Measurements from ENCODE around the gene HDAC5. TPM values are rescaled to one million over a fixed set of nuclear protein-coding genes. Genes with fewer than 3 reads are reported as not detected.
"Not testable (repeated sequence)": the region's sequence is repeated elsewhere in the genome, so short reads cannot be mapped to it uniquely, and the experiment has no call there.

Gene HDAC5
- total RNA-seq, 3 donors from 2014 or later: 66.5 to 79.3 (median 75.4) TPM

DNA sequence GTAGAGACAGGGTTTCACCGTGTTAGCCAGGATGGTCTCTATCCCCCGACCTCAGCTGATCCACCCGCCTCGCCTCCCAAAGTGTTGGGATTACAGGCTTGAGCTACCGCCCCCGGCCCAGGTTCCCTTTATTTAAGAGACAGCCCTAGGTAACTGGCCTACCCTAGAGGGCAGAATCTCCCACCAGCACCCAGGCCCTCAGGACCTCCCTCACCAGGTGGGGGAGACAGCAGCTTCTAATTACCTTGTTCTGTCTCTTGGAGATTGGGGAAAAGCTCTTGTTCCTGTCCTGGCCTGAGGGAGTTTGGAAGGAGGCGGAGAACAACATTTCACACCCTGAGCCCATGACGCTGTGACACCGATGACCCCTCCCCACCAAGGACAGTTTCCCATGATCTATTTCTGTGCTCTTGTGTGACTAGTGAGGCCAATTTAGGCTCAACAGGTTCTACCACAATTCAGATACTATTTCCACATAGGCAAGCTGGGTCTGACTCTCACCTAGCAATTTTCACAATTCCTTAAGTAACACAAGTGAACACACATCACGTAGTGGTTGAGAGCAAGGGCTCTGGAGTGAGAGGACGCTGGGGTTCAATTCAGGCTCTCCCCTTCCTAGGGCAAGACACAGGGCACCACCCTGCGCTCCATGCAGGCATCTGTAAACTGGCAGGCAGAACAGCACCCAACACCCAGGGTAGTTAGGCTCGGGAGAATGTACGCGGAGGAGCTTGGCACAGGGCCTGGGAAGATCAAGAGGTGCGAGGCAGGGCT, 20.4 kb downstream of the HDAC5 start:
- H3K27ac ChIP-seq: peak overlapping the region; percentile 78 to 86
- intact Hi-C loops (cut with DNase I; ENCODE audit: low total_unique reads): no loop called here
- TF ChIP-seq POLR2AphosphoS5 (IDR thresholded peaks at IDR 0.05) (peak in 1 of 3 donors; percentile 48), POLR2A (IDR thresholded peaks at IDR 0.05) (no peak)
- H3K4me1 ChIP-seq: peaks cover 0 to 7% of the 10 kb centered on the region in 2 donors
- H3K27me3 ChIP-seq: no peaks in the 10 kb centered on the region
- peak in 1 of 2 donors; percentile 46 for DNase-seq (ENCODE audit: low spot score in 2 of 2)
- H3K4me3 ChIP-seq: no peak overlapping the region
- H3K36me3 ChIP-seq: no peaks in the 10 kb centered on the region
- no peaks in the 10 kb centered on the region for H3K9me3 ChIP-seq

DNA sequence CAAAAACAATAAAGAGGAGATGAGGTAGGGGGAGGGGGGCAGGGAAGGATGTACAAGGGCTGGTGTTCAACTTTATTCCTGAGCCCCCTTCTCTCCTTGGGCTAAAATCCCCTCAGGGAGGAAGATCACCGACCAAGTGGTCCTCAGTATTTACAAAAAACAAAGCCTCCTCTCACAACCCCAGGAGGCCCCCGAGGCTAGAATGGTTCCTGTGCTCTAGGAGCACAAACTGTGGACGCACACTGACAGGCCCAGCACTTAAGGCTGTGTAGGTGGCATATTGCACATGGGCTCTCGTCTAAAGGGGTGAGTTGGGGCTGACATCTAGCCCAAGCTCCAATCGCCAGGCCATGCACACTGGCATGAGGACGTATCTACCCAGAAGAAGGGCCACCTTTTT, 21.6 kb downstream of the HDAC5 start:
- H3K27me3 ChIP-seq: not testable (repeated sequence)

DNA sequence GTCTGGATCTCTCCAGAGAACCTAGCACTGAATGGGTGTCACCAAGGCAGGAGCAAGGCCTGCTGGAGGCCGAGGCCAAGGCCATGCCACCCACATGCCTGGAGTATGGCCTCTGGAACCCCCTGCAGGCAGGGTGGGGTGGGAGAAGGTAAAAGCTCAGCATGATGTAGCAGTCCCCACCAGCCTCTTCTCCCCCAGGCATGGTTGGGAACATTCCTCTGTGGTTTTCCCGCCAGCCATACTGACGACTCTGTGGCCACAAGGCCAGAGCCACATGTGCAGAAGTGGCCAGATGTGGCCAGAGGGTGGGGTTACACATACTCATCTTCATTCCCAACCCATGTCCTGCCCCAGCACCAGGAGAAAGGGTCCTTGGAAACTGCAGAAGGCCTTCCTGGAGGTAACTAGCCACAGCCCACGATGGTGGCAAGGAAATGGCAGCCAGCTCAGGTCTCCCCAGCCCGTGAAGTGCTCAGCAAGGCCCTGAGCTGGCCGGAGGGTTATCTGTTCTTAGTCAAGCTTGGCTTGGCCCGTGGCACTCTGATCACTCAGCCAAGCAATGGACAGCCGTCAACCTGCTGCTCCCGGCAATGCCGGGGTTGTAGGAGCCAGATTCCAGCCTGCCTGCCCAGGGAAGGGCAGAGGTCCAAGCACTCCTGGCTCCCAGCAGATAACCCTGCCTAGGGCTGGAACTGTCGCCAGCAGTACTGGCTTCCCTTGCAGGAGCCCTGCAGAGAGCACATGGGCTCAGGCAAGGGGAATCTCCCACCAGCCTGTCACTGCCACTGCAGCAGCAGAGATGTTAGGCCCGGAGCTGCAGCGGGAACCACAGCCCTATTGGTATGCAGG, 26.1 kb downstream of the HDAC5 start:
- H3K27me3 ChIP-seq: no peaks in the 10 kb centered on the region
- TF ChIP-seq, protein P1, sequence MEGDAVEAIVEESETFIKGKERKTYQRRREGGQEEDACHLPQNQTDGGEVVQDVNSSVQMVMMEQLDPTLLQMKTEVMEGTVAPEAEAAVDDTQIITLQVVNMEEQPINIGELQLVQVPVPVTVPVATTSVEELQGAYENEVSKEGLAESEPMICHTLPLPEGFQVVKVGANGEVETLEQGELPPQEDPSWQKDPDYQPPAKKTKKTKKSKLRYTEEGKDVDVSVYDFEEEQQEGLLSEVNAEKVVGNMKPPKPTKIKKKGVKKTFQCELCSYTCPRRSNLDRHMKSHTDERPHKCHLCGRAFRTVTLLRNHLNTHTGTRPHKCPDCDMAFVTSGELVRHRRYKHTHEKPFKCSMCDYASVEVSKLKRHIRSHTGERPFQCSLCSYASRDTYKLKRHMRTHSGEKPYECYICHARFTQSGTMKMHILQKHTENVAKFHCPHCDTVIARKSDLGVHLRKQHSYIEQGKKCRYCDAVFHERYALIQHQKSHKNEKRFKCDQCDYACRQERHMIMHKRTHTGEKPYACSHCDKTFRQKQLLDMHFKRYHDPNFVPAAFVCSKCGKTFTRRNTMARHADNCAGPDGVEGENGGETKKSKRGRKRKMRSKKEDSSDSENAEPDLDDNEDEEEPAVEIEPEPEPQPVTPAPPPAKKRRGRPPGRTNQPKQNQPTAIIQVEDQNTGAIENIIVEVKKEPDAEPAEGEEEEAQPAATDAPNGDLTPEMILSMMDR (IDR thresholded peaks at IDR 0.05): no peak
- TF ChIP-seq POLR2AphosphoS5 (IDR thresholded peaks at IDR 0.05): no peak
- TF ChIP-seq POLR2A (IDR thresholded peaks at IDR 0.05): no peak
- intact Hi-C loops (cut with DNase I; ENCODE audit: low total_unique reads): no loop called here
- H3K4me1 ChIP-seq: peaks cover 0 to 16% of the 10 kb centered on the region in 2 donors
- DNase-seq (ENCODE audit: low spot score in 2 of 2): no peak
- H3K27ac ChIP-seq: peak overlapping the region; percentile 63 to 89
- H3K36me3 ChIP-seq: no peaks in the 10 kb centered on the region
- no peak overlapping the region for H3K4me3 ChIP-seq
- H3K9me3 ChIP-seq: no peaks in the 10 kb centered on the region

More for the DNA sequence above, 21.6 kb downstream of the HDAC5 start:
- H3K9me3 ChIP-seq; H3K36me3 ChIP-seq; H3K27ac ChIP-seq; DNase-seq (ENCODE audit: low spot score in 2 of 2); H3K4me3 ChIP-seq; intact Hi-C loops (cut with DNase I; ENCODE audit: low total_unique reads): not testable (repeated sequence)
- peaks cover 0 to 16% of the 10 kb centered on the region in 2 donors for H3K4me1 ChIP-seq

DNA sequence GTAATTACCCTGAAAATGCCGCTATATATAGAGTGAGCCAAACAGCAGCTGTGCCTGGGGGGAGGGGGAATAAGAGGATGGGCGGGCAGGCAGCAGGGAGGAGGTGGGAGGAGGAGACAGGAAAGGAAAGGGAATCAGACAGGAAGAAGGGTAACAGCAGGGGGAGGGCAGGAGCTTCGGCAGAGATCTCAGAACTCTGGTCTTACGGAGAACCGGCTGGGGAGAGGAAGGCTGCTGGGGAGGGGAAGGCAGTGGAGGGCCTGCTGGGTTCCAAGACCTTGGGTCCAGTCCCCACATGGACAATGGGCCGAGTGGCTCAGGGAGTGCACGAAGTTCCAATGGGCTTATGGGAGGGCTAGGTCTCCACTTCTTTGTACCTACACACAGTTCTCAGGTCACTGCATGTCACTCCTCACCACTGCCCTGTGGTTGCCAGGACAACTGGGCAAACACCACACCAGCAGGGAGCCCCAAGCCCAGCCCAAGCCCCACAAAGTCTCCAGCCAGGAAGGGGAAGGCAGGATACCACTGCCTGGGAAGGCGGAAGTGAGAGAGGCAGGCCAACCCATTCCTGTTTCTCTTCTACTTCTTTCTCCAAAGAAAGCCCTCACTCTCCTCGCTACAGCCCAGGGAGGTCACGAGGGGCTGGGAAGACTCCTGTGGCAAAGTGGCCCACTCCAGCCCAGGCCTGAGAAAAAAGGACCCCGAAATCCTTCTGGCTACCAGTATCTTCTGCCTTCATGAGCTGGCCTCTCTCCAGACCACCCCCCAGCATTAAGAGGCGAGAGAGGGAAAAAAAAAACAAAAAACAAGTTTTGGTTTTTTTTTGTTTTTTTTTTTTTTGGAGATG, 27.6 kb downstream of the HDAC5 start:
- TF ChIP-seq POLR2A (IDR thresholded peaks at IDR 0.05): no peak
- TF ChIP-seq, protein P1 (IDR thresholded peaks at IDR 0.05): no peak
- TF ChIP-seq POLR2AphosphoS5 (IDR thresholded peaks at IDR 0.05): no peak
- H3K4me1 ChIP-seq: peaks cover 0 to 16% of the 10 kb centered on the region in 2 donors
- no peaks in the 10 kb centered on the region for H3K9me3 ChIP-seq
- H3K36me3 ChIP-seq: no peaks in the 10 kb centered on the region
- H3K4me3 ChIP-seq: peak overlapping the region; percentile 3 to 53 (median 24)
- no peaks in the 10 kb centered on the region for H3K27me3 ChIP-seq
- intact Hi-C loops (cut with DNase I; ENCODE audit: low total_unique reads): no loop called here
- no peak for DNase-seq (ENCODE audit: low spot score in 2 of 2)
- peak overlapping the region; percentile 63 to 89 for H3K27ac ChIP-seq

DNA sequence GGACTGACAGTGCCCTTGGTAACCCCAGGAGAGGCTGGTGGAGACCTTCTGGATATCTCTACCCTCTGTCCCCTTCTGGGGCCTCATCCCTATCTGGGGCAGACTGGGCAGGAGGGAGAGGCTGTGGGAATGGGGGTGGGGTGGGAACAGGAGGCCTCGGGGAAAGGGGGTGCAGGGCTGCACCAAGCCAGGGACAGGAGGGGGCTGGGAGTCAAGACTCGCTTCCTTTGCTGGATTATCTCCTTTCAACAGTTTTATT, 28.1 kb downstream of the HDAC5 start:
- H3K36me3 ChIP-seq: no peaks in the 10 kb centered on the region
- no peaks in the 10 kb centered on the region for H3K9me3 ChIP-seq
- TF ChIP-seq POLR2A (IDR thresholded peaks at IDR 0.05): no peak
- TF ChIP-seq, protein P1 (IDR thresholded peaks at IDR 0.05): no peak
- no peak for TF ChIP-seq POLR2AphosphoS5 (IDR thresholded peaks at IDR 0.05)
- intact Hi-C loops (cut with DNase I; ENCODE audit: low total_unique reads): no loop called here
- no peak for DNase-seq (ENCODE audit: low spot score in 2 of 2)
- H3K4me3 ChIP-seq: peak overlapping the region; percentile 3 to 53 (median 24)
- peak overlapping the region; percentile 63 to 89 for H3K27ac ChIP-seq
- peaks cover 0 to 16% of the 10 kb centered on the region in 2 donors for H3K4me1 ChIP-seq
- no peaks in the 10 kb centered on the region for H3K27me3 ChIP-seq

Measured in breast epithelium (tissue), 4 donors.